HG03469 (cell line): Measurements from ENCODE around the gene ASCC3.

Experiments used
- ATAC-seq: cut with Tn5 transposase; IDR thresholded peaks from one replicate; pipeline ENCODE4 v1.9.1; 2021; ENCODE audit warnings: mild to moderate bottlenecking, moderate library complexity, moderate number of reproducible peaks; ENCODE audit not compliant: unreplicated experiment

The ASCC3 gene

GRCh38 chr6:100469101-100469859 is 411.8 kb downstream of the ASCC3 start:
- ATAC-seq = no peak

- no peak for ATAC-seq
These were observed 413.0 kb downstream of the ASCC3 start for GRCh38 chr6:100468016-100468622.

DNA sequence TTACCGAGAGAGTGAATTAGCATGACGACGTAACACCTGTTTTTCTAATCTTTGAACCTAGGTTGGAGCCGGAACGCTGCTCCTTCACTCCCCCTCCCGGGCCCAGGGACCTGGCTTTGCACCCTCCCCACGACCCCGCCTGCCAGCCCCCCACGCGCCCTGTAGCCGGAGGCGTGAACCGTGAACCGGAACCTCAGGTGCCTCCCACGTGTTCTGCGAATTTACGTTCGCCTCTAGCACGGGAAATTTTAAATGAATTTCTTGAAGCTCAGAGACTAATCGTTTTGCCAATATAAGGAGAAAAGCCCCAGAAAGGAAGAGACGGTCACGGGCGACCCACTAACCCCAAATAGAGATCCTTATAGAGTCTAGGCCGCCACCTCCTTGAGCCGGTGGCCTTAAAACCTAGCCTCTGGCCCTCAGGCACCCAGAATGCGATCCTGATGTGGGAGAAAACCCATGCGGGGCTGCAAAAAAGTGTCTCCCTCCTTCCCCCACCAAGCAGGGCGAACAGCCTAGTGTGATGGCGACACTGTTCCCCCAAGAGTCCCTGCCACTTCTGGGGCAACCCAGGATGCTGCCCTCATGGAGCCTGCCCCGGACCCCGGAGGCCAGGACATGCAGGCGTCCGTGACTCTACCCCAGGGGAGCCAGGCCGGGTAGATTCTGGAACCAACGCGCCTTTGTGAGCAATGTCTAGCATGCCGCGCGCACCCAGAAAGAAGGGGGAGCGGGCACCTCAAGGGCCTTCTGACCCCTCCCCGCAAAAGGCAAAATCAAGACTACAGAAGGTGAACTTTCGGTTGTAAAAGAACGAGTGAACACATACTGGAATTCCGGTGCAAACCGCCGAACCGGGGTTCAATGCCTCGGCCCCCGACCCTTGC is 413.8 kb downstream of the ASCC3 start:
- ATAC-seq = no peak

DNA sequence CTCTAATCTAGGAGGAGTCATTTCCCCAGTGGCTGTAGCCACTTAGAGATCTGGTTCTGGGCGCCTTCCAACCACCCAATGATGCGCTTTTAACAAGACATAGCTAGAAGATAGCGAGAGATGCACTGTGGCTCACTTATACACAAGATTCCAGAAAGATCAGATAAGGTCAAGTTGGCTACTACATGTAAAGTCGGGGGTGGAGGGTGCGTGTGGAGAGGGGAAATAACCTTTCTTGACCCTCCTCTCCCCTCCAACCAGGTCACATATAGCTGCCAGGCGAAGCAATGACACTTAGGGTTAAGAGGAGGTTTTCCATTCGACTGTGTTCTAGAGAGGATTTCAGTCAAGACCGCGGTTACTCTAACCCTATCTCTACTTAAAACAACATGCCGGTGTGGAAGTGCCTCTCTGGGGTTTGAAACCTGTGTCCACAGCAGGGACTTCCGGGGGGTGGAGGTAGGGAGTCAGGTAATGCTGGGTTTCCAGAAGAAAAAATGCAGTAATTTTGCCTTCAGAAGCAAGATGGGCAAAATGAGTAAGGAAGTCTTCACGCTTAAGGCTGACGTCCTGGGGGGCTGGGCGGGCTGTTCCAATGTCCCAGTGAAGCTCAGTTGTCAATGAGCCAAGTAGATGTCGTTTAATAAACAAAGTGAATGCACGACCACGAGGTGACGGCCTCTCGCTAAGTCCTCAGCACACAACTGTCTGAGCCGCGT is 414.6 kb downstream of the ASCC3 start:
- ATAC-seq = no peak

DNA sequence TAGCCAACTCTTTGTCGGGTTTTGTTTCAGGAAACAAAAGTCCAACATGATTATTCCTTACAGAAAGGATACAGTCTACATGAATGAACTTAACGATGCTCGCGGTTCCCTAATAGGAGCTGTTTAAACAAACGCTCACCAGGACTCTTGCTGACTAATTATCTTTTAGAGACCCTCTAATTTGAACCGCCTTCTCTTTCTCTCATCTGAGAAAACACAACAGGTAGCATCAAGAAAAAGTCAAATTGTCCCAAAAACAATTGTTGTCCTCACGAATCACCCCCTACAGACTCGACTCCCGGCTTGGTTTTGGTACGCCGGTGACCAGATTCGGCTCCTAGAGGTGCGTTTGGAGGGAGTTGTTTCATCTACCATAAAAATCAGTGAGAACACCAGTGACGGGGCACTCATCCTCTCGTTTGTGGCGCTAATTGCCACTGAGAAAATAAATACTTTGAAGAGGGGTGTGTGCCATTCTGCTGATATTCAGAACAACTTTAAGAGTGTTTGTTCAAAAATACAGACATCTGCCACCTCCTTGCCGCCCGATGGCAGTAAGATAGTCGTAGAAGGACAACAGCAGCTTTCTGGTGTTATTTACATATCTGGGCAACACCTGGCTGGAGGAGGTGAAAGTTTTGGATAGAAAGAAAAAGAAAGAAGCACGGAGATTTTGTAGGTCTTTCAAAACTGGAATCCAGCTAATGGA is 415.3 kb downstream of the ASCC3 start:
- no peak for ATAC-seq

- peak; percentile 91 for ATAC-seq
These were observed 416.0 kb downstream of the ASCC3 start, which contains the start of gene SIM1 for GRCh38 chr6:100464903-100465700. SIM1 (minus strand) TSS chr6:100464921; CDS start chr6:100463468, 1,453 bp downstream.

DNA sequence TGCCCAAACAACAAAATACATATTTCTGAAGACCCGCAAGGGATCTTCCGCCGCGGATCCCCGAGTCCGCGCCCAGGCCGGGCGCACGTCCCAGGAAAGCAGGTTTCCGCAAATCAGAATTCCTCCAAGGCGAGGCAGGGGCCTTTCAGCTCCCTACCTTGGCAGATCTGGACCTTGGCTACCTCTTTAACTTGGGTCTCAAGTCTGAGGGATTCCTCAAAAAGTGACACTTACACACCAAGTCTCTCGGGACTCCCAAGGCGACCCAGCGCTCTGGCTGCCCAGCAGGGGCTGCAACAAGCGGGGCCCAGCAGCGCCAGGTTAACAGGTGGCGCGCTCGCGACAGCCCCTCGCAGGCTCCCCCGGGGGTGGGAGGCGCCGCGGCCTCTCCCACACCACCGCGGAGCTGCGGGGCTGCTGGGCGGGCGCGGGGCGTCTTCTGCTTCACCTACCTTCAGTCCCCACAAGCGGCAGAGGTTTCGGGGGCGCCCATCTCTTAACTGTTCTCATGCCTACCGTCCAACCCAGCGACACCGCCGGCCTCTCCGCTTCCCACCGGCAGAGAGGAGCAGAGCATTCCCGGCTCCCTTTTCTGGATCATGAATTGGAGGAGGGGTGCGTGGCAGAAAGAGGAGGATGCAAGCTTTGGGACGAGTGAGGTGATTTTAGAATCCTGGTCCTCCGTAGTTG is 416.8 kb downstream of the ASCC3 start:
- ATAC-seq = no peak

DNA sequence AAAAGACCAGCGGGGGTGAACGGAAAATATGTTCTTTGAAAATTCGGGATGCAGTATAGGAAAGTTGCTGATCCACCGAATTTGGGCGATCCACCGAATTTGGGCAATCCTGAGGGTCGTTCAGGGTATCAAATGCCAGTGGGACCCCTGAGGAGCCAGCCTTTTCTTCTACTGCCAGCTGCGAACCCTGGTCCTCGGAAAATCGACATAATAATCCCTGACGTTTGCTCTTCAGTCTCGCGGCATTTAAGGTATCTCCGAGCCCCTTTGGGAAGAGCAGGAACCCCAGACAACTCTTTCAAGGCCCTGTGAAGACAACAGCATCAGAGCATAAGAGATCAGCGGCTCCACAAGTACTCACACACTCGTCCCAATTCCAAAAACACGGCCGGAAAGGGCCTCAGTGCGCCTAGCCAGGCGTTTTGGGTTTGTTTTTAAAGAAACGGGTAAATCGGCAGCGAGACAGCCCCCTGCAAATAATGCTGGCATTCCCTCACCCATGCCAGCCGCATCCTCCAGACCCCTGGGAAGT is 417.4 kb downstream of the ASCC3 start:
- ATAC-seq = no peak

DNA sequence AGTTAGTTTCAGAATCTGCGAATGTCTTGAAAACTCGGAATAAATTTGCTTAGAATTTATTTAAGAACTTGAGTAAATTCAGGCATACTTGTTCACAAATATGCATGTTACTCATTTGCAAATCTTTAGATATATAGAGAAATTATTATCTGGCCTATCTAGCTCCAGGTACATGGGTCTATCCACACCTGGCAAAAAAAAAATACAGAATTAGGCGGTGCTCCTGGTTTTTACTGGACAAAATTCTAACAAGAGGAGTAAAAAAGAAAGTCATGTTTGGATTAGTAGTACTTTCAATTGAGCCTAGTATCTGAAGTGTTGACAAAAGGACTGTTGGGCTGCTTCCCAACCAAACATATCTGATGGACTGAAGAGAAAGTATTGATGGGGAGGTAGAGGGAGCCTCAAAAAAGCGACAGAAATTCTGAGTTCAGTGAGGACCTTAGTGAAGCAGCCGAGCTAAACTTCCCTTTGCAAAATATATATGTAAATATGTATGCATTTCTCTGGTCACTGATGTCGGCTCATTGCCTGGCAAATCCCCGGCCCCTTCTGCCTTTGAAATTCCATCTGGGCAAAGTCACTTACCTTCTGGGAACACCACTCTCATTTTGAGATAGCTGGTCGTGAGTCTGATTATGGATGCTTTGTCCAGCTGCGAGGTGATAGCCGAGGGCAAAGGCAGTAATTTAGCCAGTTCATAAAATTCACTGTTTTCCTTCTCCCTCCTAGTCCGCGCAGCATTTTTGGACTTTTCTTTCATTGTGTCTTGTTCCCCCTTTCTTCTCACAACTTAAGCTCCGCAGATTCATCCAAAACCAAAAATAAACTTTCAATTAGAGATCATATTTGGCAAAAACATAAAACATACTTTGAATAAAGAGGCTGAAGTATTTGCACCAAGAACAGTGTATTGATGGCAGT is 418.2 kb downstream of the ASCC3 start:
- ATAC-seq = no peak

- ATAC-seq = no peak
These were observed 419.0 kb downstream of the ASCC3 start for GRCh38 chr6:100461917-100462705.

GRCh38 chr6:100461278-100461916 is 419.7 kb downstream of the ASCC3 start:
- no peak for ATAC-seq

DNA sequence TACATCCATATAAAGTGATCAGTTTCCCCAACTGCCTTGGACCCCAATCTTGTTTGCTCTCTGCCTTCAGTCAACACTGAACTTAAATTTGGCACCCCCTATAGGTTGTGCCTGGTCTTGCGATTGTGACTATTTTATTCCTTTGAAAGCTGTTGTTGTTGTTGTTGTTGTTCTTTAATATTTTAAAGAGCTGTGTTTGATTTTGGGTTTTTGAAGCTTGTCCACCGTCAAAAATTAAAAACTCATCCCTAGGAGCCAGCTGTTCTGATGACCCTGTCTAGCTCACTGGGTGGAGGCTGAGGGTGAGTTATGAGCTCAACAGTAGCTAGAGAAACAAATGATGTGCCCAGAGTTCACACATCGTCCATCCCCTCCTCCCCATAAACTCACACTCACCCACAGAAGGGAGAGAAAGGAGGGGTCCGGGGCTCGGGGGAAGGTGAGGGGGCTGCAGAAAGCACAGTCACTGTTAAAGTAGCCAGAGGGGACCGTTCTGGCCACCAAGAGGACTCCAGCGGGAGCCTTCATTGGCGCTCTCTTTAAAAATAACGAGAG is 420.4 kb downstream of the ASCC3 start:
- no peak for ATAC-seq

DNA sequence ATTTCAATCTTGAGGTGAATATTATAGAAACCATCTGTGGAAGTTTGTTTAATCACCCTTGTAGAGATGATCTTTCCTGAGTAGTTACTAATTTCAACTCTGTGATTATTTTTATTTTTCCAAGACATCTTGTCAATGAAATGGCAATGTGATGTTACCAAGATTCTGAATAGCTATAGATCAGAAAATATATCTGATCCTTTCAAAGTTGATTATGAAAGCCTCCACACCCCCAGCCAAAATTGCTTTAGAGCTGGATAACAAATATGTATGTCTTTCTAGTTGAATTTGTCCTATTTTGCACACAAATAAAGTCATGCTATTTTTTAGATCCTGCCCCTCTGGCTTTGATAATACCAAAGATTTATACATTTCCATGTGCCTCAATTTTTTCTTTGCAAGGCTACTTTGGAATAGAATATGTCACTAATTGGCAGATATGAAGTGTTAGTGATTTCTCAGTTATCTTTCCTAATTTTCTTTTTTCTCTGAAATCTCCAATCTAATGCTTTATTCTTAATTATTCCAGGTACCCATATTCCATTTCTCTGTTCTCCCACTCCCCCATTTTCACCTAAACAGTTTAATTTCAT is 421.4 kb downstream of the ASCC3 start:
- ATAC-seq = no peak

- no peak for ATAC-seq
These were observed 422.1 kb downstream of the ASCC3 start for GRCh38 chr6:100458841-100459591.
